Right renal pelvis (tissue), 4 donors: ENCODE data around the gene ARAP1. TPM values are rescaled to one million over a fixed set of nuclear protein-coding genes. Genes with fewer than 3 reads are reported as not detected.

Source experiments
- DNase-seq, 4 donors: peaks; one replicate each; pipeline ENCODE4 v3.0.0-alpha.2; 2013; ENCODE audit warnings: low read depth in 4 of 4, low spot score in 3 of 4, missing footprints in 1 of 4
- polyA plus RNA-seq, 4 donors: library from polyadenylated mRNA; unstranded; fragments of 120-200 nt; gene quantifications; one replicate each; pipeline ENCODE4 v1.2.1, GENCODE V29; 2013; ENCODE audit not compliant: insufficient read length in 4 of 4

Gene ARAP1
- polyA plus RNA-seq, 4 donors: 62.1 to 85.6 (median 65.4) TPM

DNA sequence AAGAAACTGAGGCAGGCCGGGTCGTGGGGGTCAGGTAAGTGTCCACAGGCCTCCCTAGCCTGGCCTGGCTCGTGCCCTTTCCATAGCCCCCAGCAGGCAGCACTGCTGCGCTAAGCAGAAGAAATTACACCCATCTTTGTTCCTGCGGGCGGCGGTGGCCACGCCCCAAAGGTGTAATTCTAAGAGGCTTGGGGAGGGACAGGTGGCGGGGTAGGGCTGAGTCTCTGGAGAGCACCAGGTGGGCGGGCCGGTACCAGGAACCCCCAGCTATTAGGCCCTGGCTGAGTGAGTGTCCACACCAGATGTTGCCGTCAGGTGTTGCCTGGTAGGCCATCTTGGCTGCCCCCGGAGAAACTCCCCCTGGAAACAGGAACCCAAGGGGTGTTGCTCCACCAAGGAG lies 12.3 kb upstream of the ARAP1 start:
- DNase-seq: no peak

DNA sequence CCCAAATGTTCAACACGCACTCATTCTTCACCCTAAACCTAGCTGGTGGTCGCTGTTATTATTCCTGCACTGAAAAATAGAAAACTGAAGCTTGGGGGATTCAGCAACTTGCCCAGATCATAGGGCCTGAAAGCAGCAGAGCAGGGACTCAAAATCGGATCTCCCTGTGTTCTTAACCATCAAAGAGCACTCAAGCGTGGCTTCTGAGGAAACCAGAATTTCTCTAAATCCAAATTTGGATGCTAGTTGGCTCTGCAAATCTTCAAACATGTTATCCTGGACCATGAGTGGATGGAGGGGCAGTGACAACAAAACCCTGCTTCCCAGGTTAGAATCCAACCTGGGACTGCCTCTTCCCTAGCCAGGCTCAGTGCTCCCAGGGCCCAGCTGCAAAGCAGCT lies 11.6 kb upstream of the ARAP1 start:
- no peak for DNase-seq

DNA sequence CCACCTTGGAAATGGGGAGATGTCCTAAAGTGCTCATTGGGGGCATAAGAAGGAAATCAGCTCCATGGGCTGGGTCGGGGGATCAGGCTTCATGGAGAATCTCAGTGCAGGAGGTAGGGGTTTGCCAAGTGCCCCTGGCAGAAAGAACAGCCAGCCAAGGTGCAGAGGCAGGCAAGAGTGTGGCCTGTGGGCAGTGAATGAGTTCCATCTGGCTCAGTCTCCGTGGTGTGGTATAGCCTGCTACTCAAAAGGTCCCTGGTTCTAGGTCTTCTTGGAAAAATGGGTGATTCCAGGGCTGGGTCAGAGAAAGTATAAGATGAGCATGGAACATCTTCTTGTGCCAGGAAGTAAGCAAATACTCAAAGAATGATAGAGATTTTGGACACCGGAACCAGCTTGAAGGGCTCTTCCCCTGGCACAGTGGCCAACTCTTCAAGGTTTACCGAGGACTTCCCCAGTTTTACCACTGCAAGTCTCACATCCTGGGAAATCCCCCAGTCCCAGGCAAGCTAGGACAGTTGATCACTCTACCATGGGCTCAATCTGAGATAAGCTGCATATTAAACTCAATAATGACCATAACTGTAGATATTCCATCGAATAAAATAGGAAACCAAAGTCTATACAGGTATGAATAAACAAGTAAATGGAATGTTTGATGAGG lies 10.6 kb upstream of the ARAP1 start:
- DNase-seq: no peak

DNA sequence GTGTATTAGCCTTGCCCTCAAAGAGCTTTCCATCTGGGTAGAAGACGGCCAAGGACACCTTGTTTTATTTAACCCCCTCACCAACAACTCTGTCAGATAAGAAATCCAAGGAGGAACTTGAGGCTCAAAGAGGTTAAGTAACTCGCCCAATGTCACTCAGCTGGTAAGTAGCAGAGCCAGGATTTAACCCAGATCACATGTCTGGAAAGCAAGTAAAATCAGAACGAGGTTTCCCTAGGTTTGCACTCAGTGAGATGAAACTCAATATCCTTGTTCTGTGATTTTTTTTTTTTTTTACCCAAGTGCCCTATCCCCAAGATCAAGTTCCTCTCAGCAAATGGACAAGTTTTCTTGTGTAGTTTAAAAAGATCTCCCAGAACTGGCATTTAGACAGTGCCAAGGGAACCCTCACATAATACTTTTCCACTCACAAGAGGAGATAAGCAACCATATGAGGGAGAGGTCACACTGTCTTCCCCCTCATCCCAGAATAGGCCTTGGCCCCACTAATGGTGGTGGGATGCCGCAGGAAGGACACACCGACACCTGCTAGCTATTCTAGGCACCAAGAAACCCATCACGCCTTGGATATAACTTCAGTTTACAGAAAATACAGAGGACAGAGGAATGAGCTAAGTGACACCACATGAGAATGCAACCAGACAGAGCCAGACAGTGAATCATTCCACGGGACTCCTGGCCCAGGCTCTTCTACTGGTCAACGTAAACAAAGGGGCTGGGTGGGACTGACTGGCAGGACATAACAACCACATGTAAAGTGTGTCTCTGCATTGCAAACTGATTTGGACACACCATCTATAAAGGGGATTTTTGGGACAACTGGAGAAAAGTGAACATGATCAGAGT lies 8.6 kb upstream of the ARAP1 start:
- DNase-seq: no peak

DNA sequence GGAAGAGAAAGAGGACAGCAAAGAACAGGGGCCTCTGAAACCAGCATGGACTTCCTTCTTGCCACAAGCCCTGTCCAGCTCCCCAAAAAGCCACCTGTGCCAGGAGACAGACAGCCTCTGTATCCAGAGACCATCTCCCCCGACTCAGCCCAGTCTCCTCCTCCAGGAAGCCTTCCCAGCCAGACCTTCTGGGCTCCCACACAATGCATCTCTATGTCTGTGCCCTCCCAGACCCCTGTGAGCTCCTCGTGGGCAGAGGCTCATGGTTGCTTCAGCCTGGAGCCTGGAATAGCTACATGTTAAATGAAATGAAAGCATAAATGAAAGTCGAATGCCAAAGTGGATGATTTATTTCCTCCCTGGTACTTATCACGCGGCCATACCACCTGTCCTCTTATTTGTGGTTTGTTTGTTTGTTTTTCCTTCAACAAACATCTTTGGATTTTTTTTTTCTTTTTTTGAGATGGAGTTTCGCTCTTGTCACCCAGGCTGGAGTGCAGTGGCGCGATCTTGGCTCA lies 7.3 kb upstream of the ARAP1 start:
- DNase-seq: no peak

DNA sequence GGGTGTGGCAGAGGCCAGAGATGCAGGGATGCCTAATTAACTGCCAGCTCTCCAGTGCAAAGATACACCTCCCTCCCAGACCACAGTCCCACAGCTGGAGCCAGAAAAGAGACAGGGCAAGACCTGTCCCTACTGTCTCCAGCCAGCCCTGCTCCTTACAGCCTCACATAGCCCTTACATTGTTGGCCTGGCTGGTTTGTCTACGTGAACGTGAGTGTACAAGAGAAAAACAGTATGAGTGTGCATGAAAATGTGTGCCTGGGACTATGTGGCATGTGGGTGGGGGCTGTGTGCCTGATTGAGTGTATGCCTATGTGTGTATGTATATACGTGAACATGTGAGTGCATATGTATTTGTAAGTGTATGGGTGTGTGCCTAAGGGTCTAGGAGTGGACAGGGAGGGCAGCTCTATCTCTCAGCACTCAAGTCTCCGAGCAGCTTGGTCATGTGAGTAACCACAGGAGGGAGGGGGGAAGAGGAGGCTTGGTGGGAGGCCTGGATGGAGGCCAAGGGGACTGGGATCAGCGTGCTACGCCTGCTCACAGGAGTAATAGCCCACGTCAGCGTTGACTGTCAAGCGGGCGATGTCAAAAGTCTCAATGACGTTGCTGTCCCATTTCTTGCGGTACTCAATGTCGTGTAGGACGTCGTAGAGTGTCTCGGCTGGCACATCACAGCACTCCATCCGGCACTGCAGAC lies 6.6 kb upstream of the ARAP1 start:
- no peak for DNase-seq

DNA sequence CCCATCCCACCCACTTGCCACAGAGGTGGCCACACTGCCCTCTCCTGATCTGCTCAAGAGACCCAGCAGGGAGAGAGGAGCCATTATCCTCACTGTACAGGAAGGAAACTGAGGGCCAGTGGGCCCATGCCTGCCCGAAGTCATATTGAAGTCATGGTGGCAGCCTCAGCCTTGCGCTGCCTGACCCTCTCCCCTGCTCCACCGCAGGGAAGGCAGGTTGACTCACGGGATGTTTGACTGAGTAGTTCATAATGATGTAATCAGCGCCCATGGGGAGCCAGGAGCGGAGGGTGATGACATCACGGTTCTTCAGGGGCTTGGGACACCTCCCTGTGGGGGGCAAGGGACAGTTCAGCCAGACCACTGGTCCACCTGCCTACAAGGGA lies 6.1 kb upstream of the ARAP1 start:
- no peak for DNase-seq

DNA sequence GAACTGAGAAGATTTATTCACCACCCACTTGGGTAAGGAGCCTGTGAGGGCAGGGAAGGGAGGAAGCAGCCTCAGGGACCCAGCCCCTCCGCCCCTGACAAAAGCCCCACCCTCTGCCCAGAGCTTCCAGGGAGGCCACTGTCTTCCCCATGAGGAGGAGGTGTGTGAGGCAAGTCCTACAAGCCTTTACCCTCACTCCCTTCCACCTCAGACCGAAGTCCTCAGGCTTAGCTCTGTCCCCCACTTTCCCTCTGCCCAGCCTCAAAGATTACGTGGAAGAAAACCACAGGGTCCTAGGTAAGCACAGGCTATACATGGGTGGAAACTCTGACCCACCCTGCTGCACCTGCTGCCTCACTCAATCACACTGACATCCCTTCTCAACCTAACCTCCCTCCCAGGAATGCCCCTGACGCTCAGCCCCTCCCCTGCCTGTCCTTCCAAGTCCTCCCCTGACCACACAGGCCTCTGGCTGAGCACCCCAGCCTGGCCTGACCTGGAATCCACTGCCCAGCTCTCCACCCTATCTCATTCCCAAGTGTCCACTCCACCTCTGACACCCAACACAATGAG lies 3.6 kb upstream of the ARAP1 start:
- DNase-seq: no peak

DNA sequence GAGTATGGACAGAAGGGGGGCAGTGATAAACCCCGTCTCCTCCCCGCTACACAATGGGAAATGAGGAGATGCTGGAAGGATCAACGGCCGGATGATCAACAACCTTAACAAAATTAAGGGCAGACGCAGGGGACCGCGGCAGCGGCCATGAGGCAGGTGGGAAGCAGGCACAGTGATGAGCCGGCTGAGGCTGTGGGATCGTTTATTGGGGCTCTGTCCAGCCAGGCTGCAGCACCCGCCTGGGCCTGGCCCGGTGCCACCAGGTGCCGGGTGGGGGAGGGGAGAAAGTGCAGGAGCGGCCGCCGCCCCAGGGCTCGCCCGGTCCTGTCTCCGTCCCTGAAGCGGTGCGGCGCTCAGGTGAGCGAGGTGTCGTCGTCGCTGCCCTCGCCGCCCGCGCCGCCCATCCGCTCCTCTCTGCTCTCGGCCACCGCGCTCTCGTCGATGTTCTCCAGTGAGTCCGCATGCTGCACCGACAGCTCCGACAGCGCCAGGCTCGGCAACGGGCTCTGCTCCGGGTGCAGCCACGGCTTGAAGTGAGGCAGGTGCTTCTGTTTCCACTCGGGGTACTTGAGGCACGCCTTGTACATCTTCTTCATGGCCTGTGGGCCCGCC lies 2.4 kb upstream of the ARAP1 start:
- no peak for DNase-seq

DNA sequence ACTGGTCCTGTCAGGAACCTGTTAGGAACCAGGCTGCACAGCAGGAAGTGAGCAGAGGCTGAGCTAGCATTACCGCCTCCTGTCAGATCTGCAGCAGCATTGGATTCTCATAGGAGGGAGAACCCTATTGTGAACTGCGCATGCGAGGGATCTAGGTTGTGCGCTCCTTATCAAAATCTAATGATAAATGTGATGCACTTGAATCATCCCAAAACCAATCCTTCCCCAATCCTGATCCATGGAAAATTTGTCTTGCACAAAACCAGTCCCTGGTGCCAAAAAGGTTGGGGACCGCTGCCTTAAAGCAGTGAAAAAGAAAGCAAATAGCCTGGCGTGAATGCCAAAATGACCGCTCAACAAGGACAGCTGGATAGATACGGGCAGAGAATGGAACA lies 1.9 kb upstream of the ARAP1 start:
- no peak for DNase-seq

DNA sequence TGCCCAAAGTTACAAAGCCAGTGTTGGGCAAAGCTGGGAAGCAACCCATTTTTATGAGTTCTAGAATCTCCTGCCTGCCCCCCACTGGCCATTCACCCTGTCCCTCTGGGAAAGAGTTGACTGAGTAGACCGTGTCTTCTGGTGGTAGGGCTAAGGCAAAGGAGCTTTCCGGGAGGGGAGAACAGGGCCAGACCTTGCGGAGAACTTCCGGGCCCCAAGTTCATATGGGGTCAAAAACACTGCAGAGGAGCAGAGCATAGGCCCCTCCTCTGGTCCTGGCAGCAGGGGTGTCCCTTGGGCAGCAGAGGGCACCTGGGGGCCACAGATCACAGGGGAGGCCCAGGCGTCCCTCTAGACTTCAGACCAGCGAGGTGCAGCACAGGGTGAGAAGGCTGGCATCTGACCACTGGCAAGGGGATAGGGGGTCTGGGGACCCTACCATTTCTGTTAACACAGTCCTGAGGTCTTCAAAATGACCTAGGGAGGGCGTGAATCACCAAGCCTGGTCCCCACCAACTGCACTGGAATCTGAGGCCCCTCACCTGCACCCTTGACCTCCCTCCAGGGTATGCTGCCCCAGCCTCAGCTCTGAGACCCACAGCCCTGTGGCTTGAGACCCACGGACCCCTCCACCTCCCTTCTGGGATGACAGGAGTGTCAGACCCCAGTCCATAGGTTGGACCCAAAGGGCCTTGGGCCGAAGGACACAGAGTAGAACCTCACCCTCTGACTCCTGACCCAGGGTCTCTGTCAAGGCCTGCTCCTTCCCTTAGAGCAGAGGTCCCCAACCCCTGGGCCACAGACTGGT lies 1.3 kb upstream of the ARAP1 start:
- no peak for DNase-seq

DNA sequence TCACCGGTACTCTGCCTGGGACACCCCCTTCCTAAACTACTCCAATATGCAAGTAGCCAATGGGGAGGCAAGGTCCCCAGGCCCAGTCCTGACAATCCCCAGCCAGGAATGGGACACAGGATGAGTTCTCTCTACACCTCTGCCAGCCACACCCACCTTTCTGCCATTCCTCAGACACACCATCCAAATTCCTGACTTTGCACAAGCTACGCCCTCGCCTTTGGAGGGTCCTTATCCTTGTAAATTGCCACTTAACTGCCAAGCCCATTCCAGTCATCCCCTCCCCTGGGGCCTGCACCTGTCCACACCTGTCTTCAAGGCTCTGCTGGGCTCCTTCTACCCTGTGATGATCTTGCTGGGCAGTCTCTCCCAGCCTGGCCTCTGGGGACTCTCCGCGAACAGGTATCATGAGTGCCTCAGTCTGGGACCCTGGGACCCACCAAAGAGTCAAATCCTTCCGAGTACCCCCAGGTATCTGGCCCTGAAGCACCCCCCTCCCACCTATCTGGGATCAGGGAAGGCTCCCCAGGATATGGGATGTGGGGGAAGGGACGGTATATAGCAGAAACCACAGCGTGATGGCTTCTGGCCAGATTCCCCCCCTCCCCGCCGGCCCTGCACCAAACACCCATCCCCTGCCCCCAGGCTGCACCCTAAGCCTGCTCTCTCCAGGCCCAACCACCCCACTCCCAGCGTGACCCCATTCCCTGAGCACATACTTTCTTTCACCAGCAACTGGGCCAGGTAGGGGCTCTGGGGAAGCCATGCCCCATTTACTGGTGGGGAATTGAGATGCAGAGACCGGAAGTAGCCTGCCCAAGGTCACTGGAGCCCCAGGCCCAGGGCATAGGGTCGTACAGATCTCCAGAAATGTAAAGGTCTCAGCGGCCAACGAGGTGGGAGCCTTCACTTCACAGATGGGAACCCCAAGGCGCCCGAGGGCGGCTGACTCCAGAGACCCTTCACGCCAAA lies 806 bp downstream of the ARAP1 start:
- DNase-seq: no peak

DNA sequence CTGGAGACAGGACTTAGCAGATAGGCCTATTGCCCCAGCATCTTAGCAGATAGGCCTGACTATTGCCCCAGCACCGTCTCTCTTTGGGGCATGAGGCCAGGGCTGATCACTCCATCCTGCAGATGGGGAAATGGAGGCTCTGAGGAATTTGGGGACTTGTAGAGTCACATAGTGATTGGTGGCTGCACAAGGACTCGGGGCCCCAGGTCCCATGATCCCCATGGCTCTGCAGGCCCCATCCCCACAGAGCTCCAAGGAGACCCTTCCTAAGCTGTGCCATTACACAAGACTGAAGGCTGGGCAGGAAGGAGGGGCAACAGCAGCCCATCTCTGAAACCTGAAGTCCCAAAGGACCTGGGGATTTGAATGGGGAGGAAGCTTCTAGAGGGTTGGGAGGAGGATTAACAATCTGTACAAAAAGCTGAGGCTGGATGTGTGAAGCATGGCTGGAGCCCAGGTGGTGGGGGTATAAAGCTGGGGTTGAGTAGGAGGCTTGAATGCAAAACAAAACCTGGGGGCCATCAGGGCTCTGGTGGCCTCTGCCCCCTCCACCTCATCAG lies 1.6 kb downstream of the ARAP1 start:
- DNase-seq: no peak

DNA sequence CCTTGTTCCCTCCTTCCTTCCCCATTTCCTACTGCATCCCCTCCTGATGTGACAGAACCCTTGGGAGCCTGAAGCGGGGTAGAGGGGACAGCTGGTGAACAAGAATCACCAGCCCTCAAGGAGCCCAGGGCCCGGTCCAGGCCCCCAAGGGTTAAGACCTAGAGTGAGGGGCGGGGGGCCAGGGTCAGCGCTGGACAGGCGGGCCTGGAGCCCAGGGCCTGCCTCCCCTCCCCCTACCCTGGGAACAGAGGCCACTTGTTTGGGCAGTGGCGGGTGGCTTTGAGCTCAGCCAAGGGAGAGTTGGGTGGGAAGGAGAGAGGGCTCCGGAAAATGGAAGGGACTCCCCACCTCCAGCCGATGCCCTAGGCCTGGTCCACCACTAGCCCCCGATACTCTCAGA lies 2.1 kb downstream of the ARAP1 start:
- DNase-seq: no peak

DNA sequence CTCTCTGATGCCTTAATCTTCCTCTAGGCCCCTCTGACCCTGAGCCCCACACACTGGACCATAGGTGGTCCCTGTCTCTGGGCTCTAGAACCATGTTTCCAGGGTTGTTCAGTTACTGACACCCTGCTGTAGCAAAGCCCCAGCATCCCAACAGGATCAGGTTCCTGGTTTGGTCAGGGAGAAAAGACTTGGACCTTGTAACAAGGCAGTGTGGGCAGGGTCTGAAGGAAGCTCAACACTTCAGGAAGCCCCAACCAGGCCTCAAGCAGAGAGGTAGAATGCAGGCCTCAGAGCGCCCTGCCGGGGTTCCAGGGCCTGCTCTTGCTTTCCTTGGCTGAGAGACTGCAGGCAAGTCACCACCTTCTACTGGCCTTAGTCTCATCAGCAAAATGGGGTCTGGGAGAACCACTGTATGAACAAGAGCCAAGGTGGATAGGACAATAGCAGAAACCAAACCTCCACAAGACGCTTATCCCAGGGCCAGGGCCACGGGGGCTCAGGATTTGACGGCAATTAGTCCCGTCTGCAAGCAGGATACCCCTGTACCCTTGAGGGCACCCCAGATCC lies 4.8 kb downstream of the ARAP1 start:
- DNase-seq: no peak

DNA sequence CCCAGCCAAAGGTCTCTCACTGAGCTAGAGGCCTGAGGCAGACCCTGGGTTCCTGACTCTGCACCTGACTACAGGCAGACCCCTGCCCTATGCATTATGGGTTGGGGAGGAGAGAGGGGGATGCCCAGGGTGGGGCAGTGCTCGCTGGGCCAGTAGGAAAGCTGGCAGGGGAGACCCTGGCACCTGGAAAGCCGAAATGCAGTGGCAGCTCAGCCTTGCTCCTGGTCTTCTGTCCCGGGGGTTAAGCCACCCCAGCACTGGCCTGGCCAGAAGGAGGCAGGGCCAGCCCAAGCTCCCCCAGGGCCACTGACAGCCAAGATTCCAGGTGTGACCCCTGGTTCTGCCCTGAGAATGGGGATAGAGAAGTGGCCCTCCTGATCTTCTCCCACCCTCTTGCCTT lies 5.4 kb downstream of the ARAP1 start:
- no peak for DNase-seq

DNA sequence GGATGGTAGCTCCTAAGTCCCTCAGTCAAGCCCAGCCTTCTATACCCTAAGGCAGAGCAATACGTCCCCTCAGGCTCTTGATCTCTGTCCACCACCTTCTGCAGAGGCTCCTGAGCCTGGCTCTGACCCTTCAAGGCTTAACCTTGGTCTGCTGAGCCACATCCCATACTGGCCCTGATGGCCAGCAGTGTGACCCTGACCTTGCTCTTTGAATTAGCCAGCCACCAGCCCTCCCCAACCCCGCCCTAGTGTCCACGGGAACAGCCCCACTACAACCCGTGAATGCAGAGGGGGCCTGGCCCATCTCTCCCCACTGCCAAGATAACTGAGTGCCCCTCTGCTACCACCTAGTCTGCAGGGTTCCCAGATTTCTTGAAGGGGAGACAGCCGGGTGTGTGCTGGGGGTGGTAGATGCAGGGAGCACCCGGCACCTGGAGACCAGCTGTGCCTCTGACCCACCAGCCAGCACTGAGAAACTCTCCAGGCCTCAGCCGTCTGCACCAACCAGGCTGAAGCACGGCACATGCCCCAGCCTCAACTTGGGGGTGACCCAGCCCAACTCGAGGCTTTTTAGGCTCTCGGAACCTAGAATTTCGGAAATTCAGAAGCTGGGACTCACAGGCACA lies 6.2 kb downstream of the ARAP1 start:
- no peak for DNase-seq

DNA sequence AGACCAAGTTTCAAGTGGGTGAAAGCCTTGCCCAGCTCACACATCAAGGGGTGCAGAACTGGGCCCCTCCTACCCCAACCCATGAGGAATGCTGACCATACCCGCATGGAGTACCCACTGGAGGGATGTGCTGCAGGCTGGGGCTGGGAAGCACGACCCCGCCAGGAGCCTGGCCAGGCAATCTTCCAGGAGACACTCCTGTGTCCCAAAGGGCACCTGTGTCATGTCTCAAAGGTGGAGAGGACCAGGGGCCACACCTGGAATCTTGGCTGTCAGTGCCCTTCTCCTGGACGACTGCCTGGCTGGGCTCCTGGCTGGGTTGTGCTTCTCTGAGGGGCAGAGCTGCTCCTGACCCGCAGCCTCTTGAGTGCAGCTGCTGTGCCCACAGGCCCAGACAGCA lies 6.7 kb downstream of the ARAP1 start:
- no peak for DNase-seq
